Glutamatergic neuron (in vitro differentiated cells): ENCODE results near the gene SYT8. TPM values are rescaled to one million over a fixed set of nuclear protein-coding genes. Genes with fewer than 3 reads are reported as not detected.
"Not testable (repeated sequence)": the region's sequence is repeated elsewhere in the genome, so short reads cannot be mapped to it uniquely, and the experiment has no call there.

Experiments
- DNase-seq: peaks from one replicate; pipeline ENCODE4 v3.0.0; 2022
- H3K27ac Mint-ChIP-seq: one replicate; pipeline ENCODE4 v1.8.0; 2020; ENCODE audit warnings: mild to moderate bottlenecking, mixed read lengths, inconsistent platforms; ENCODE audit not compliant: unreplicated experiment
- H3K27me3 Mint-ChIP-seq: one replicate; pipeline ENCODE4 v1.8.0; 2020; ENCODE audit warnings: mild to moderate bottlenecking, moderate library complexity, mixed read lengths, inconsistent platforms; ENCODE audit not compliant: unreplicated experiment
- H3K36me3 Mint-ChIP-seq: one replicate; pipeline ENCODE4 v1.8.0; 2020; ENCODE audit warnings: mild to moderate bottlenecking, mixed read lengths, inconsistent platforms; ENCODE audit not compliant: unreplicated experiment
- H3K4me1 Mint-ChIP-seq: one replicate; pipeline ENCODE4 v1.8.0; 2020; ENCODE audit warnings: mild to moderate bottlenecking, low read depth, mixed read lengths, inconsistent platforms; ENCODE audit not compliant: unreplicated experiment
- H3K4me3 Mint-ChIP-seq: one replicate; pipeline ENCODE4 v1.8.0; 2020; ENCODE audit warnings: mild to moderate bottlenecking, mixed read lengths, inconsistent platforms; ENCODE audit not compliant: unreplicated experiment
- H3K9me3 Mint-ChIP-seq: one replicate; pipeline ENCODE4 v1.8.0; 2020; ENCODE audit warnings: mild to moderate bottlenecking, moderate library complexity, mixed read lengths, inconsistent platforms; ENCODE audit not compliant: unreplicated experiment
- total RNA-seq: library from RNA; stranded (reverse); fragmentation: NEBNext Ultra II Directional; extraction: Animal tissue kit (Norgen Biotek cat#: 25700); gene quantifications from one replicate; pipeline ENCODE4 v1.2.1, GENCODE V29; 2021; ENCODE audit not compliant: unreplicated experiment
- TF ChIP-seq, protein P1 (sequence below): fragments of 200-600 bp; sonication (generic); IDR thresholded peaks from one replicate; pipeline ENCODE4 v1.5.0; 2021; ENCODE audit not compliant: partially characterized antibody, unreplicated experiment

SYT8 gene
- total RNA-seq, 1 donor from 2014 or later: not detected

DNA sequence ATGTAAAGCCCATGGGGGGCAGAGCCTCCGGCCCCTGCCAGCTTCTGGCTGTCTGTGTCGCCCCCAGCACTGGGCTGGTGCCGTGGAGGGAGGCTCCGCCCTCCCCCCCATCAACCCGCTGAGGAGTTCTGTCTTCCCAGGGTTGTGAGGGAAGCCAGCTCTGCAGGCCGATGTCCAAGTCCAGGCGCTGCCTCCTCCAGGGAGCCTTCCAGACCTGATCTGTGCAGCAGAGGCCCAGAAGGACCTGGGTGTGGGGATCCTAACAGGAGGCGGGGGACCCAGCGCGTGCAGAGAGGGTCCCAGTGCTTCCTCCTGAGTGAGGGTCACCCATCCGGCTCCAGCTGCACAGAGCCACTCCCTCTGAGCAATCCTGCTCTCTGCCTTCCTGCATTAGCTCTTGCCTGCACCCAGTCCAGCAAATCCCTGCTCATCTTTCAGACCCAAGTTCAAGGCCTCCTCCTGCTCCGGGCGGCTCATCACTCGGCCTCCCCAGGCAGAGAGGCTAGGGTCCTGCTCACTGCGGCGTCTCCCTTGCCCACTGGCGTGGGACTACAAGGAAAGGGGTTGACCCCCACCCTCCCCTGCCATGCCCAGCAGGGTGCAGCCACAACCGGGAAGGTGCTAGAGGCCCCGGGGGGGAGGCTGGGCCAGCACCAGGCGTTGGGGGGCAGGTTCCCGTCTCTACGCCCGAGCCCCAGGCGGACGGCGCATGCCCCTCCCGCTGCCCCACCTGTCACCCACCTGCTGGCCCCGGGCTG lies 40.5 kb downstream of the SYT8 start:
- DNase-seq: peak; percentile 34
- H3K36me3 Mint-ChIP-seq: no peaks in the 10 kb centered on the region
- TF ChIP-seq, protein P1, sequence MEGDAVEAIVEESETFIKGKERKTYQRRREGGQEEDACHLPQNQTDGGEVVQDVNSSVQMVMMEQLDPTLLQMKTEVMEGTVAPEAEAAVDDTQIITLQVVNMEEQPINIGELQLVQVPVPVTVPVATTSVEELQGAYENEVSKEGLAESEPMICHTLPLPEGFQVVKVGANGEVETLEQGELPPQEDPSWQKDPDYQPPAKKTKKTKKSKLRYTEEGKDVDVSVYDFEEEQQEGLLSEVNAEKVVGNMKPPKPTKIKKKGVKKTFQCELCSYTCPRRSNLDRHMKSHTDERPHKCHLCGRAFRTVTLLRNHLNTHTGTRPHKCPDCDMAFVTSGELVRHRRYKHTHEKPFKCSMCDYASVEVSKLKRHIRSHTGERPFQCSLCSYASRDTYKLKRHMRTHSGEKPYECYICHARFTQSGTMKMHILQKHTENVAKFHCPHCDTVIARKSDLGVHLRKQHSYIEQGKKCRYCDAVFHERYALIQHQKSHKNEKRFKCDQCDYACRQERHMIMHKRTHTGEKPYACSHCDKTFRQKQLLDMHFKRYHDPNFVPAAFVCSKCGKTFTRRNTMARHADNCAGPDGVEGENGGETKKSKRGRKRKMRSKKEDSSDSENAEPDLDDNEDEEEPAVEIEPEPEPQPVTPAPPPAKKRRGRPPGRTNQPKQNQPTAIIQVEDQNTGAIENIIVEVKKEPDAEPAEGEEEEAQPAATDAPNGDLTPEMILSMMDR: no peak
- H3K4me3 Mint-ChIP-seq: no peak overlapping the region
- H3K9me3 Mint-ChIP-seq: peaks cover 2% of the 10 kb centered on the region
- H3K4me1 Mint-ChIP-seq: peaks cover 1% of the 10 kb centered on the region
- H3K27ac Mint-ChIP-seq: peak overlapping the region; percentile 53
- H3K27me3 Mint-ChIP-seq: peaks cover 9% of the 10 kb centered on the region

DNA sequence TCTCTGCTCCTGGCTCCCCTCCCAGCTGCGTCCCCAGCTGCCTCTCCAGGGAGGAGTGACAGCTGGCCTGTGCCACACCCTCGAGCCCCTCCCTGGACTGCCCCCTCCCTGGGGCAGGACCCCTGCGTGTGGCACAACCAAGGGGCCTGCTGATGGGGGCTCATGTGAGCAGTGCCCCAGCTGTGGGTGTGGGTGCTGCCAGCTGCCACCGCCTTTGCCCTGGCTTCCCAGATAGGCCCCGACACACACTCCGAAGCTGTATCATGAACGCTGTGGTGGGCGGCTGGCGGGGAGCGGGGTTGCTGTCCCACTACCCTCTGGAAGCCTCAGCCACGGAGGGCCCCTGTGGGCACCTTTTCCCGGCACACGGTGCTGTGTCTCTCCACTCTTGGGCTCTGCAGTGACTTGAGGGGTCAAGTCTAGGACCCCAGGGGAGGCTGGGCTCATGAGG lies 41.1 kb downstream of the SYT8 start:
- H3K27ac Mint-ChIP-seq, H3K4me3 Mint-ChIP-seq, H3K36me3 Mint-ChIP-seq, H3K4me1 Mint-ChIP-seq, H3K27me3 Mint-ChIP-seq, H3K9me3 Mint-ChIP-seq: not testable (repeated sequence)
- peak; percentile 42 for DNase-seq

DNA sequence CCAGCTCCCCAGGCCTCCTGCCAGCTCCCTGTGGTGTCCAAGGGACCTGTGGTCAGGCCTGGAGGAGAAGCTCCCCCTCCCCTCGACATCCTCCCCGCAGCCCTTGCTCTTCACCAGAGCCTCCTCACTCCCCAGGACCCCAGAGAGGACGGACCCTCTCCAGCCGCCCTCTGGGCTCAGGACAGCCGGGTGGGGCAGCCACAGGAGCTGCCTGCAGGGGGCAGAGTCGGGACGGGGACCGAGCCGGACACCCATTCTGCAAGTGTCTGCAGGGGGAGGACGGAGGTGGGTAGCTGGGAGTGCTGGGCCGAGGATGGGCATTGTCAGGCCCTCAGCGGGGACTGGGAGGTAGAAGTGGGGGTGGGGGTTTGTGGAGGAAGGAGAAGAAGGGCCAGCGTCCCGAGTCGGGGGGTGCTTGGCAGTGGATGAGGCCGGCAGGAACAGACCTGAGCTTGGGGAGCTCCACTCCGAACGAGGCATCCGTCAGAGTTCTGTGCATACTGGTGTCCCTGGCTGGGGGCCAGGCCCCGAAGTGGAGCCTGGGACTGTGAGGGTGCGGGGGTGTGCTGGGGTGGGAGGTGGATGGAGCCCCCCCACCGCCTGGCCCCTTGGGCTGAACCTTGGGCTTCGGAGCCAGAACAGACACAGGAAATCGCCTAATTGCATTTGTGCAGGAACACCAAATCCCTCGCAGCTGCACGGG lies 41.7 kb downstream of the SYT8 start:
- H3K4me3 Mint-ChIP-seq: no peak overlapping the region
- H3K27ac Mint-ChIP-seq: no peak overlapping the region
- H3K36me3 Mint-ChIP-seq: no peaks in the 10 kb centered on the region
- DNase-seq: peak; percentile 83
- H3K9me3 Mint-ChIP-seq: peaks cover 2% of the 10 kb centered on the region
- H3K27me3 Mint-ChIP-seq: peaks cover 9% of the 10 kb centered on the region
- TF ChIP-seq, protein P1: peak; percentile 69
- H3K4me1 Mint-ChIP-seq: peaks cover 1% of the 10 kb centered on the region

DNA sequence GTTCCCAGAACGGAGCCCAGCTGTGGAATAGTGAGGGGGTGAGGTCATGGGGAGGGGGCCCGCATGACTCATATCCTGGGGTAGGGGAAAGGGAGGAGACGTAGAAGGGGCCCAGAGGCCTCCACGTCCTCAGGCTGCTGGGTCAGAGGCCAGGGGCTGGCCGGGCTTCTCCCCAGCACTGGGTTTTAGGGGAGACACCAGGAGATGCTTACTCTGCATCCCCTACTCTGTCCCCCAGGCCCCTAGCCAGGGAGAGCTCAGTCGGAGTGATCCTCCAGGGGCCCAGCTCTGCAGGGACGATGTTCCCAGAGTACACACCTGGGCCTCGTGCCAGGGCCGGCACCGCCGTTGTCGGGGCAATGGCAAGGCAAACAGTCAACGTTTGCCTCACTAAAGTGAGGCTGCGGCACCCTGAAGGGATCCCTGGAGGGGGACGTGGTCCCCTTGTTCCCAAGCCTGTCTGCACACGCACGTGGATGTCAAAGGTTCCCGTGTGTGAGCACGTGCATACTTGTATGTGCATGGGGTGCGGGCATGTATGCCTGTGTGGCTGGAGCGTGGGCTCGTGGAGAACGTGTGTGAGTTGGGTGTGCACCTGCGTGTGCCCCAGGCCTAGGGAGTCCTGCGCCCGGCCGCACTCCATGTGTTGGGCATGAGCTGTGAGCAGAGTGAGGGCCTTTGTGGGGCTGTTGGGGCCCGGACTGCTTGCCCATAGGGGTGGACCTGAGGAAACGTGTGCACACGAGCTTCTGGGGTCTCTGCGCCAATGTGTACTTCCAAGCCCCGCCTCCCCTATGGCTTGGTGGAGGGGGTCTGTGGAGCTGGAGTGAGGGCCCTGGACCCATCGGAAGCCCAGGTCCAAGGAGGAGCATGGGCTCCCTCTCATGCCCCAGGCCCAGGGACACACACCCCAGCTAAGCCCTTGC lies 42.7 kb downstream of the SYT8 start:
- Mint-ChIP-seq H3K27me3 (peaks cover 5% of the 10 kb centered on the region), H3K4me3 (no peak overlapping the region), H3K27ac (no peak overlapping the region), H3K36me3 (no peaks in the 10 kb centered on the region), H3K4me1 (peaks cover 1% of the 10 kb centered on the region), H3K9me3 (peaks cover 2% of the 10 kb centered on the region)
- TF ChIP-seq, protein P1: no peak
- peak; percentile 9 for DNase-seq
